ENCODE measurements around the gene AFAP1L2.

DNA sequence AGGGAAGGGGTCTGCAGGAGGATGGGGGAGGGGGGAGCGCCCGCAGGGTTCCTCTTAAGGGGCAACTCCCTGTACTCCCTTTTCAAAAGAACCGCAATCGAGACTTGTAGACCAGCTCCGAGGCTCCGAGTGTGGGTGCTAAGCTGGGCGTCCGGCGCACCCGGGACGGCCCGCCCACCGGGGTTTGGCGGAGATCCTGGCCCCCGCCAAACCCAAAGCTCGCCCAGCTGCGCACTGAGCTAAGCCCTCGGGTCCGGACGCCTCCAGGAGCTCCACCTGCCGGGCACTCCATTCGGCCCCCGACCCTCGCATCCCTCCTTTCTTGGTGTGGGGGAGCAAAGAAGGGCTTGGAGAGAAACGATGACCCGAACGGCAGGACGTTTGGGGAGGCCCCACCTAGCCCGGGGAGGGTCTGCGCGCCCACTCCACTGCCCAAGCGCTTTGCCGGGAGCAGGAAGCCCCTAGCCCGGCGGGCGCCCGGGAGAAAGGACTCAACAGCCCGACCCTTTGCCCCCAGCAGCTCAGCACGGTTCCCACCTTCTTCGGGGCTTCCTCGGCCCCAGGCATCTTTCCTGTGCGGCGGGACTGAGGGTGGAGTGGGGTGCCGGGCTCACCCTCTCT is 651 bp downstream of the AFAP1L2 start:
- TF ChIP-seq, protein P1, sequence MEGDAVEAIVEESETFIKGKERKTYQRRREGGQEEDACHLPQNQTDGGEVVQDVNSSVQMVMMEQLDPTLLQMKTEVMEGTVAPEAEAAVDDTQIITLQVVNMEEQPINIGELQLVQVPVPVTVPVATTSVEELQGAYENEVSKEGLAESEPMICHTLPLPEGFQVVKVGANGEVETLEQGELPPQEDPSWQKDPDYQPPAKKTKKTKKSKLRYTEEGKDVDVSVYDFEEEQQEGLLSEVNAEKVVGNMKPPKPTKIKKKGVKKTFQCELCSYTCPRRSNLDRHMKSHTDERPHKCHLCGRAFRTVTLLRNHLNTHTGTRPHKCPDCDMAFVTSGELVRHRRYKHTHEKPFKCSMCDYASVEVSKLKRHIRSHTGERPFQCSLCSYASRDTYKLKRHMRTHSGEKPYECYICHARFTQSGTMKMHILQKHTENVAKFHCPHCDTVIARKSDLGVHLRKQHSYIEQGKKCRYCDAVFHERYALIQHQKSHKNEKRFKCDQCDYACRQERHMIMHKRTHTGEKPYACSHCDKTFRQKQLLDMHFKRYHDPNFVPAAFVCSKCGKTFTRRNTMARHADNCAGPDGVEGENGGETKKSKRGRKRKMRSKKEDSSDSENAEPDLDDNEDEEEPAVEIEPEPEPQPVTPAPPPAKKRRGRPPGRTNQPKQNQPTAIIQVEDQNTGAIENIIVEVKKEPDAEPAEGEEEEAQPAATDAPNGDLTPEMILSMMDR (IDR thresholded peaks at IDR 0.05) = peak in 2 of 4 experiments; percentile 34 to 45
- no peak for TF ChIP-seq POLR2AphosphoS5 (IDR thresholded peaks at IDR 0.05)

Measured in prostate gland (tissue), 2 donors.